LNCaP clone FGC (cell line): ENCODE data around the gene DNMT3A.

ENCODE experiments used
- DNase-seq: peaks from one replicate; pipeline ENCODE4 v3.0.0-alpha.2; 2011; ENCODE audit warnings: low read depth
- H3K4me3 ChIP-seq: 2 replicates; pipeline ENCODE4 v1.5.1; 2011; ENCODE audit warnings: mild to moderate bottlenecking, low read depth, low read length, control low read depth
- TF ChIP-seq, protein P1 (sequence below): IDR thresholded peaks from 2 replicates; pipeline ENCODE4 v1.5.1; 2012; ENCODE audit warnings: mild to moderate bottlenecking; ENCODE audit not compliant: control insufficient read depth, insufficient read depth; ENCODE audit errors: extremely low read depth

Gene DNMT3A

GRCh38 chr2:25251071-25251421, 90.7 kb downstream of the DNMT3A start:
- DNase-seq: no peak
- peak overlapping the region; percentile 43 for H3K4me3 ChIP-seq
- TF ChIP-seq, protein P1, sequence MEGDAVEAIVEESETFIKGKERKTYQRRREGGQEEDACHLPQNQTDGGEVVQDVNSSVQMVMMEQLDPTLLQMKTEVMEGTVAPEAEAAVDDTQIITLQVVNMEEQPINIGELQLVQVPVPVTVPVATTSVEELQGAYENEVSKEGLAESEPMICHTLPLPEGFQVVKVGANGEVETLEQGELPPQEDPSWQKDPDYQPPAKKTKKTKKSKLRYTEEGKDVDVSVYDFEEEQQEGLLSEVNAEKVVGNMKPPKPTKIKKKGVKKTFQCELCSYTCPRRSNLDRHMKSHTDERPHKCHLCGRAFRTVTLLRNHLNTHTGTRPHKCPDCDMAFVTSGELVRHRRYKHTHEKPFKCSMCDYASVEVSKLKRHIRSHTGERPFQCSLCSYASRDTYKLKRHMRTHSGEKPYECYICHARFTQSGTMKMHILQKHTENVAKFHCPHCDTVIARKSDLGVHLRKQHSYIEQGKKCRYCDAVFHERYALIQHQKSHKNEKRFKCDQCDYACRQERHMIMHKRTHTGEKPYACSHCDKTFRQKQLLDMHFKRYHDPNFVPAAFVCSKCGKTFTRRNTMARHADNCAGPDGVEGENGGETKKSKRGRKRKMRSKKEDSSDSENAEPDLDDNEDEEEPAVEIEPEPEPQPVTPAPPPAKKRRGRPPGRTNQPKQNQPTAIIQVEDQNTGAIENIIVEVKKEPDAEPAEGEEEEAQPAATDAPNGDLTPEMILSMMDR: no peak

DNA sequence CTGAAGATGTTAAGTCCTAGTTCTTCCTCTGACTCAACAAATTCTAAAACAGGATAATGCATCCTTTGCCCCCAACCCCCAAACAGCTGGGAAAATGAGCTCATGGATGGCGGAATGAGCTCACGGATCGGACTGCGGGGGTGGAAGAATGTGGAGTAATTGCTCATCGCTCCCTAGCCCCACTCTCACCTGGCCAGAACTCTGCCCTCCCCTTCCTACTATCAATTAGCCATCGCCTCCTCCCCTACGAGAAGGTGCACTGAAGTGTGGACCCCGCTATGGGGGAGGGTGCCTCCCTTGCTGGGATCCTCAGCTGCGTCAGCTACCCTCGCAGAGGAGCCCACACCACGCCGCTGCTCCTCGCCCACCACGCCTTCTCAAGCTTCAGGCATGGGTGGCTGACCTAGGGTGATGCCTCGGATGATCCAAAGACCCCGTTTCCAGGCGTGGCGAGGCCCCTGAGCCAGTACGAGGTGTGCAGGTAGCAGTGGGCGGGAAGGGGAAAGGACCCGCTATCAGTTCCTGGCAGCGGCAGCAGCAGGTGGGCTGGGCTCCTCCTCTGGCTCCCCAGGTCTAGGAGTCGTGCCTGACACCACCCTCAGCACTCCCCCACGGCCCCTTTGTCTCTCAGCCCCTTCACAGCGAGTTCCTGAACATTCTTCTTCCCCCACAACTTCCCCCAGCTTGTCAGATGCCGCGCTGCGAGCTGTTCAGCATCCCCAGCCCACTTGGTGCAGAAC, 91.2 kb downstream of the DNMT3A start:
- DNase-seq: no peak
- H3K4me3 ChIP-seq: no peak overlapping the region
- TF ChIP-seq, protein P1: no peak

DNA sequence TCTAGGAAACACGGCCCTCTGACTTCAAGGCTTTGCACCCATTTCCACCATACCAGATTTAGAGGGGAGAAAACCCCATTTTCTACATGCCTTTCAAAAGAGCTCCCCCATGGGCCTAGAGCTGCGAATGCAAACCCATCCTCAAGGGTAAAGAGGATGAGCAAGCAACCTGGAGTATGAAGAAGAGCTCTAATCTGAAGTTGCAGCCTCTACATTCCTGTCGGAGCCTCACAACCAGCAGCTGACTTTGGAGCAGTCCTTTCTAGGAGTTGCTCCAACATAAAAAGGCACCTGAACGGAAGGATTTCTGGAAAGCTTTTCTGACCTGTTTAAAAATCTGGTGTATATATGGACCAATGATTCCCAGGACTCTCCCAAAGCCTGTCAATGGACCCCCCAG, 91.9 kb downstream of the DNMT3A start:
- TF ChIP-seq, protein P1: no peak
- no peak for DNase-seq
- no peak overlapping the region for H3K4me3 ChIP-seq

DNA sequence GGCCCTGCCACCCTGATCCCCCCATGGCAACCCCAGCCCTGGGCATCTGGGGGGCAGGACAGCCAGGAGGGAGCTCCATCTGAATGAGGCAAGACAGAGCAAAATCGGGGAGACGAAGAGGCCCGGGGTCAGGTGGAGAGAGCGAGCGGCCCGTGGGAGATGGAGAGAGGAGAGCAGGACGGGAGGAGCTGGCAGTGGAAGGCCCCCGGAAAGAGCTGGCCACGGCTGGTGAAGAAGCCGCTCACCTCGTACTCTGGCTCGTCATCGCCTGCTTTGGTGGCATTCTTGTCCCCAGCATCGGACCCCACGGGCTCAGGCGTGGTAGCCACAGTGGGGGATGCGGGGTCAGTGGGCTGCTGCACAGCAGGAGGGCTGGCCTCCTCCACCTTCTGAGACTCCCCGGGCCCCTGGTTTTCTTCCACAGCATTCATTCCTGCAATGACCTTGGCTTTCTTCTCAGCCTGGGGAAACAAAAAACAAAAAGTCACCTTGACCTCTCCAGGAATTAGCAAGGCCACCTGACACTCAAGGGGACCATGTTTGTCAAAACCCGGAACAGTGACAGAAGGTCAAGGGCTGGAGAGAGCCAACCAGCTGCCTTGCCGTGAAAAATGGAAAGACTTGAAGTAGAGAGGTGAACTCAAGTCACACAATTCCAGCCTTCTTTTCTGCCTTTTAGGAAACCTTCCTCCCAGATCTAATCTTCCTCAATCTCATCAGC, 93.8 kb downstream of the DNMT3A start:
- DNase-seq: no peak
- TF ChIP-seq, protein P1: no peak
- no peak overlapping the region for H3K4me3 ChIP-seq

GRCh38 chr2:25246558-25247290, 95.0 kb downstream of the DNMT3A start:
- no peak overlapping the region for H3K4me3 ChIP-seq
- no peak for DNase-seq
- TF ChIP-seq, protein P1: no peak

GRCh38 chr2:25246001-25246400, 95.7 kb downstream of the DNMT3A start:
- no peak overlapping the region for H3K4me3 ChIP-seq
- no peak for DNase-seq
- TF ChIP-seq, protein P1: no peak
